GM19043 (cell line): Measurements from ENCODE around the gene CAPS2.
"Not testable (repeated sequence)": the region's sequence is repeated elsewhere in the genome, so short reads cannot be mapped to it uniquely, and the experiment has no call there.

Experiments used
- ATAC-seq: cut with Tn5 transposase; IDR thresholded peaks from one replicate; pipeline ENCODE4 v1.9.1; 2021; ENCODE audit warnings: low read depth; ENCODE audit not compliant: unreplicated experiment

CAPS2 gene

DNA sequence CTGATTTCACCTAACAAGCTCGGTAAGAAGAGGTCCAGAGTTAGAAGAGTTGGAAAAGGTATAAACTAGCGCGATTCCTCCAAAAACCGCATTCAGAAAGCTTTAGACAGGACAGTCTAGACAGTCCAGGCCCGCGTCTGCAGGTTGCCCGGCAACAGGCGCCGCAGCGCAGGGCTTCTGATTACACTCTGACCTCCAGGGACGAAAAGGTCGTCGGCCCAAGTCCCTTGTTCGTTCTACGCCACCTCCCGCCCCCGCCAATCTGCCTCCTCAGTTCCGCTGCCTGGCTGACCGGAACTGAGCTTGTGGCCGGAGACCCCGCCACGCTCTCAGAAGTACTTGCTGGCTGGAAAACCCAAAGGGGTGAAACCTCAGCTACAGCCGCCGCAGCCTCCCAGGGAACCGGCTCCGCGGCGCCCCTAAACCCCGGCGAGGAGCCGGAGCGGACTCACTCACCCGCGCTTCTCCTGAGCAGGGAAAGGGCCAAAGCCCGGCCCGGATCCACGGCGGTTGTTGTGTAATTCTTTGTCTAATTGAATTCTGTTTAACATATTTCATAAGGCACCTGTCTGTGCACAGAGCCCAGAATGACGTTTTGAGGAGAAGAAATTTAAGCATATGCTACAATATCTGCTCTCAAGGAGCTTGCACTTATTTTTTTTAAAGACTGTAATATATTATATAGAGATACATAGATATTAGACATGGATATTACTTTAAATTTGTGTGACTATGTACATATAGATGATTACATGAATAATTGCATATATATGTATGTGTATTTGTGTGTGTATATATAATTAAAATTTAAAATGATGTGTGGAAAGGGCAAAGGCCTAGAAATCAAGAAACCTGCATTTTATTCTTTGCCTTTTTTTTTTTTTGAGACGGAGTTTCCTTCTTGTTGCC, at the start of gene CAPS2:
TSS of gene CAPS2 (minus strand) at position 407 of the 909 bp plus-strand sequence. CDS start 3,826 bp downstream, outside the sequence.
- peak; percentile 74 for ATAC-seq

DNA sequence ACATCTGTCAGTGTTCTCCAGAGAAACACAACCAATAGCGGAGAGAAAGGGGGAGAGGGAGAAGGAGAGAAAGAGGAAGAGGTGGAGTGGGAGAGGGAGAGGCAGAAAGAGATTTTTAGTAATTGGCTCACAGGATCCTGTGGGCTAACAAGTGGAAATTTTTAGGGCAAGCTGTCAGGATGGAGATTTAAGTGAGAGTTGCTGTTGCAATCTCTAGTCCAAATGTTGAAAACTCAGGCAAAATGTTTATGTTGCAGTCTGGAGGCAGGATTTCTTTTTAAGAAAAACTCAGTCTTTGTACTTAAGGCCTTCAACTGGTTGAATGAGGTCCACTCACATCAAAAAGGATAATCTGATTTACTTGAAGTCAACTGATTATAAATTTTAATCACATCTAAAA, 48.2 kb upstream of the CAPS2 start:
- no peak for ATAC-seq

DNA sequence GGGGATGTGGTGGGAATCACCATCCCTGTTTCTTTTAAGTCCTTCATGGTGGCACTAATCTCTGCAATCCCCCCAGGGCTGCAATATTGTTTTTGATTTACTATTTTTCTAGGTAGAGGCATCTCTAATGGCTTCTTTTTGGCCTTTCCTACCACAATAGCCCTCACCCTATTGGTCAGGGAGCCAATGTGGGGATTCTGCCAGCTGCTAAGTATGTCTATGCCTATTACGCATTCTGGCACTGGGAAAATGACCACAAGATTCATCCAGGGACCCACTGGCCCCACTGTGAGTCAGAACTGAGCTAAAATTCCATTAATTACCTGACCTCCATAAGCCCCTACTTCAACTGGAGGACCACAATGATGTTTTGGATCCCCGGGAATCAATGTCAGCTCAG, 44.8 kb upstream of the CAPS2 start:
- ATAC-seq = no peak

DNA sequence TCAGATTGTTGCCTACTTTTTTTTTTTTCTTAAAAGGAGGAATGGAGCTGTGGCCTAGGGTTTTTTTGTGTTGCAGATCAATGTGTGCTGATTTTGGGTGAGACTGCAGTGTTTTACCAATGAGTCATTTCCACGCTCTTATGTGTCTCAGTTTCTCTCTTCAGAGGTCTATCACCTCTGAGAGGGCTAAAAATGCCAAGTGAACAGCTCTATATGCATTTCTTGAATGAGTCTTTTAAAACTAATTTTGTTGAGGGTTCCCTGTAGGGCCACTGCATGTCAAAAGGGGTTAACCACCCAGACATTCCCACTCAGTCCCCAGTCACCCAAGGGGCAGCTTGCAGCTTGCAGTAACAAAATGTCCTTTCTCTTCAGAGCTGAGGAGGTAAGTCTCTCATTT, 36.5 kb upstream of the CAPS2 start:
- ATAC-seq = peak; percentile 80

DNA sequence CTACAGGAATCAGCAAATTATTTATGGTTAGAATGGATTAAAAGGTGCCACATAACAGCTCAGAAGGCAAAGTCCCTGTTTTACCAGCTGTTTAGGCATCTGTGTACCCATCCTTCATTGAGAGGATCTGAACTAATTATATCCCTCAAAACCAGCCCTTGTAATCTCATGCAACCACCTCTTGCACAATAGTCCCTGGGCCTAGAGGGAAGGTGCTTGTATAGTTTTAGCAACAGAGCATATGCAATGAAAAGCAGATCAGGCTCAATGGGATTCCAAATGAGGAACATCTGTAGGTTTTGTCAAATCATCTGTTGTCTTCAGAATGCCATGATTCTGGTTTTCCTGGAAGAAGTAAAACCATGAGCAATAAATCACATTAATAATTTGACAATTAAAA, 34.8 kb upstream of the CAPS2 start:
- no peak for ATAC-seq

DNA sequence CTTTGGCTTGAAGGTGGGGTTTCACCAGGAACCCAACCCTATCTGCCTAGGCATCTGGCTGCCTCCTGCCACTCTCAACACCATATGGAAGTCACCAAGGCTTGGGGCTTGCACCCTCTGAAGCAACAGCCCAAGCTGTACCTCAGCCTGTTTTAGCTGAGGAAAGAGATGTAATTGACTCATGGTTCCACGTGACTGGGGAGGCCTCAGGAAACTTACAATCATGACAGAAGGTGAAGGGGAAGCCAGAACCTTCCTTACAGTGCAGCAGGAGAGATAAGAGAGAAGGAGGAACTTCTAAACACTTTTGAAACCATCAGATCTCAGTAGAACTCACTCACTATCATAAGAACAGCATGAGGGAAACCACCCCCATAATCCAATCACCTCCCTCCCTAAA, 31.3 kb upstream of the CAPS2 start:
- ATAC-seq = no peak

DNA sequence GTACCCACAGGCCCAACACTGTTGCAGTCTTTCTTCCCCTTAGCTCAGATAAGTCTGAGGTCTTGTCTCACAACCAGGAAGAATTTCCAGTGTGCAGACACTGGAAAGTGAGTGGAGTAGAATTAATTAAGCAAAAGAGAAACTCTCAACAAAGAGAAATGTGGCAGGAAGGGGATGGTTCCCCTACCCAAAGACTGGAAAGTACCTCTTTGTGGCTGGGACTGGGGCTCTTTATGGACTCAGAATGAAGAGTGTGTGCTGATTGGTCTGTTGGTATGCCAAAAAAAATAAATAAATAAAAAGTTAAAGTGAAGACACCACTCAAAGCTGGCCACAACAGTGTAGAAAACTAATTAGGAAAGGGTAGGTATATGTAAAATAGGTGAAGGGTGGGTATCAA, 30.8 kb upstream of the CAPS2 start:
- no peak for ATAC-seq

DNA sequence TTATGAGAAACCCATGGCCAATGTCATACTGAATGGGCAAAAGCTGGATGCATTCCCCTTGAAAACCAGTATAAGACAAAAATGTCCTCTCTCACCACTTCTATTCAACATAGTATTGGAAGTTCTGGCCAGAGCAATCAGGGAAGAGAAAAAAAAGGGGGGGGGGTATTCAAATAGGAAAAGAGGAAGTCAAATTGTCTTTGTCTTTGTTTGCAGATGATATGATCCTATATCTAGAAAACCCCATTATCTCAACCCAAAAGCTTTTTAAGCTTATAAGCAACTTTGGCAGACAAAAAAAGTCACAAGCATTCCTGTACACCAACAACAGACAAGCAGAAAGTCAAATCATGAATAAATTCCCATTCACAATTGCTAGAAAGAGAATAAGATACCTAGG, 23.9 kb upstream of the CAPS2 start:
- no peak for ATAC-seq

DNA sequence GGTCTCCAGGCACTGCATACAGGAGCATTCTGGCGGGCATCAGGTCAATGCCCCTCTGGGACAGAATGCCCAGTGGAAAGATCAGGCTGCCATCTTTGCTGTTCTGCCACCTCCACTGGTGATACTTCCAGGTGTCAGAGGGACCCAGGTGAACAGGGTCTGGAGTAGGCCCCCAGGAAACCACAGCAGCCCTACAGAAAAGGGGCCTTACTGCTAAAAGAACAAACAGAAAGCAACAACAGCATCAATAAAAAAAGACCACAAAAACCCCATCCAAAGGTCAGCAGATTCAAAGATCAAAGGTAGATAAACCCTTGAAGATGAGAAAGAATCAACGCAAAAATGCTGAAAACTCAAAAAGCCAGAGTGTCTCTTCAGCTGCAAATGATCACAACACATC, 20.3 kb upstream of the CAPS2 start:
- no peak for ATAC-seq

DNA sequence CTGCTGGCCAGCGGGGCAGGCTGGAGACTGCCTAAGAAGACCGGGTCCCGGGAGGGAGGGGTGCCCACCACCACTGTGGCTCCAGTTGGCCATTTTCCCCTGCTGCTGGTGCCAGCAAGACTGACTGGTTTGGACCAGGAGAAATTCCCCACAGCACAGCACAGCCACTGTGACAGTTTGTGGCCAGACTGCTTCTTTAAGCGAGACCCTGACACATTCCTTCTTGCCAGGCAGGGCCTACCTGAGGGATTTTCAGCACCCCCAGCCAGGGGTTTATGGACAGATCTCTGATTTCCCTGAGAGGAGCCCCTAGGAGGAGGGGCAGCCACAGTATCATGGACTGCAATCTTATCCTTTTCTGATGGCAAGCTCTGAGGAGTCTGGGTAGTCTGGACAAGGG, 19.8 kb upstream of the CAPS2 start:
- no peak for ATAC-seq

DNA sequence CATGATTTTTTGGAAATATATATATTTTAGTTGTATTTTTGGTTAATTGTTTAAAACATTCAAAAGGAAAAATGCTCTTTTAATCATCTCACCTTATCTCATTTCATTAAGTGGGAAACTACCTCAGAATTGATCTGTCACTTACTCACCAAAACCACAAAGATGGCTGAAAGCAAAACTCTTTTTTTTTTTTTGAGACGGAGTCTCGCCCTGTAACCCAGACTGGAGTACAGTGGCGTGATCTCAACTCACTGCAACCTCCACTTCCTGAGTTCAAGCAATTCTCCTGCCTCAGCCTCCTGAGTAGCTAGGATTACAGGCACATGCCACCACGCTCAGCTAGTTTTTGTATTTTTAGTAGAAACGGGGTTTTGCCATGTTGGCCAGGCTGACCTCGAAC, 16.1 kb upstream of the CAPS2 start:
- not testable (repeated sequence) for ATAC-seq

DNA sequence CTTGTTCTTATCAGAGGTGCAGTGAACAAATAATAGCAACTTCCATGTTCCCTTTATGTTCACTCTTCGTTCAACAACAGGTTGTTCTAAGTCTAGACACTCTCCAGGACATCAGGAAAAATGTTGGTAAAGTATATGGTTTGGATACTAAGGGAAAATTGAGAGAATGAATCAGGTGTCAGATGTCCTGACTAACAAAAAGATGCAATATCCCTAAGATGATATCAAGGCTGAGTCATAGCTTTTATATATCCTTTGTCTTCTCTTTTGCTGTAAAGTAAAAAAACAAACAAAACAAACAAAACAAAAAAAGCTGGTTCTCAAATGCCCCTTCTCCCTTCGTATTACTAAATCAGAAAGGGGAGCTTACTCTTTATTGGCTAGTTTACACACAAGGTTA, 15.4 kb upstream of the CAPS2 start:
- no peak for ATAC-seq

DNA sequence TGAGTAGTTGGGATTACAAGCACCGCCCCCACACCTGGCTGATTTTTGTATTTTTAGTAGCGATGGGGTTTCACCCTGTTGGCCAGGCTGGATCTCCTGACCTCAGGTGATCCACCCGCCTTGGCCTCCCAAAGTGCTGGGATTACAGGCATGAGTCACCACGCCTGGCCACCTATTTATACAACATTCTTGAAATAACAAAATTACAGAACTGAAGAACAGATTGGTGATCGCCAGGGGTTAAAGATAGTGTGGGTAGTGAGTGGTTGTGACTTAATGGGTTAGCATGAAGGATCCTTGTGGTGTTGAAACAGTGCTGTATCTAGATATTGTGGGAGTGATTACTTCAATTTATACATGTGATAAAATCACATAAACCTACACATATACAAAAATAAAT, 11.7 kb upstream of the CAPS2 start:
- no peak for ATAC-seq

DNA sequence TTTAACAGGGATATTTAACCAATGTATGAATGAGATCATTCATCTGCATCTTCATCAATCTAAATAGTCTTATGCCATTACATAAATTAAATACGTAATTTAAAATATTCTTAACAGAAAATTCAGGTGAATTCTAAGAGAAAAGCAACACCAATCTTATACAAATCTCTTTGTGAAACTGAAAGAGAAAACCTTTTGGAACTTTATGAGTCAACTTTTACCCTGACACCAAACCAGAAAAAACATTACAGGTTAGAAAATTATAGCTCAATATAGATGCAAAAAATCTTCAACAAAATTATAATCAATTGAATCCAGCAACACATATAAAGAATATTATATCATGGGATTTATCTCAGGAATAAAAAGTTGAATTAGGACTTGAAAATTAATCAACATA, 7.8 kb upstream of the CAPS2 start:
- peak; percentile 39 for ATAC-seq

DNA sequence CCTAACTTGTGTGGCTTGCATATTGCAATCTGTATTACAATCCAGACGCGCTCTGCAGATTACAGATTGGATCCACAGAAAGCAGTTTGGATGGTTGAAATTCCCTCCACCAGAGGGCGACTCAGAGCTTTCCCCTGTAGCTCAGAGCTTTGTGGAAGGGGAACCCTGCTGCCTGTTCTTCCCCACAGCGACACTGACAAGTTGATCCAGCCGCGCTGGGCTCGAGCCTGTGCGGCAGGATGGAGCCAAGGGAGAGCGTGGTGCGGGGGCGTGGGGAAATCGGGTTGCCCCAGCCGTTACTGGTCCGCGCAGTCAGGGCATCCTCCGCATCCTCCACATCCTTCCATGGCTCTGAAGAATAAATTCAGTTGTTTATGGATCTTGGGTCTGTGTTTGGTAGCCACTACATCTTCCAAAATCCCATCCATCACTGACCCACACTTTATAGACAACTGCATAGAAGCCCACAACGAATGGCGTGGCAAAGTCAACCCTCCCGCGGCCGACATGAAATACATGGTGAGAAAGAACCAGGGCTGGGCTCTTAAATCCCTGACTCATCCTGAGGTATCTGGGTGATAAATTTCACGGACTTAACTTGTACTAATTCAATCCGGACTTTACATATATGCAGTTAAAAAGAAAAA, 4.4 kb upstream of the CAPS2 start, which contains the start of gene GLIPR1L1:
TSS of gene GLIPR1L1 (plus strand) at position 287 of the 647 bp plus-strand sequence. CDS start at position 346, 59 bp downstream.
- peak; percentile 63 for ATAC-seq

DNA sequence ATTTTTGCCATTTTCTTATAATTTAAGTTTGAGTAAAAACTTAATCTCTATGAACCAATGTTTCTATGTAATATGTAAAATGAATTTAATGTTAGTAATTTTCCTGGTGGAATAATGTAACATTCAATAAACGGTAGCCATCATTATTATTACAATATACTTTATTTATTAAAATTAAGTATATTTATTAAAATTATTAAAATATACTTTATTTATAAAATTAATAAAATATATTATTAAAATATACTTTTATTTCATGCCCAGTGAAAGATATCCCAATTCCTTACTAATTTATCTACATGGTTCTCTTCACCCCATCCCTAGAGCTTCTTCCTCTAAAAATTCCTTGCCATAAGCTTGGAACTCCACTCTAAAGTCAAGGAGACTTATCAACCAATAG, 2.5 kb downstream of the CAPS2 start:
- ATAC-seq = no peak

DNA sequence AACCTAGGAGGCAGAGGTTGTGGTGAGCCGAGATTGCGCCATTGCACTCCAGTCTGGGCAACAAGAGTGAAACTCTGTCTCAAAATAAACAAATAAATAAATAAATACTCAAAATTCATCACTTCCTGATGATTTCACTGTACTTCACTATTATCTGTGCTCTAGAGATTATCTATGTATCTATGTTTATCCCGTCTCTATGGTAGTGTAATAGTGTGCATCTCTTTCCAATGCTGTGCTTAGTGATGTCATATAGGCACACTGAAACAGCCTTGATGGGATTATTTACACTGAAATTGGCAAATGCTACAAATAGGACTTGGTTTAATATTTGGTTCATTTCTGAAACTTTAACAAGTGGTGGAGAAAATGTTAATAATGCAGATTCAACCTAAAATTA, 6.5 kb downstream of the CAPS2 start:
- ATAC-seq = no peak

DNA sequence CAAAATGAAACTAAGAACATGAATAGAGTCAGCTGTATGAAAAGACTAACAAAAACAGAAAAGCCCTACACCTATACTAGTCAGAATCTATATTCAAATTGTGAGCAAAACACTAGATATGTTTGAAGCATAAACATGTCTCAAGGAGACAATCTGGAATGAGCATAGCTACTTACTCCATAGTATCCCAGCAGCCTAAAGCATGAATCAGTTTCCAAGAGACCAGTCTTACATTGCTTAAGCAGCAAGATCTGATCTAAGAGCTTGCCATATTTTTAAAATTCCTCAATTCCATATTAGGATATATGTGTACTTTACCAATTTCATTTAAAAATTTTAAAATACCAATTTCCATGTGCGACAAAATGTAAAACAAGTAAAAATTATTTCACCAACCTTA, 7.7 kb downstream of the CAPS2 start:
- ATAC-seq = no peak

DNA sequence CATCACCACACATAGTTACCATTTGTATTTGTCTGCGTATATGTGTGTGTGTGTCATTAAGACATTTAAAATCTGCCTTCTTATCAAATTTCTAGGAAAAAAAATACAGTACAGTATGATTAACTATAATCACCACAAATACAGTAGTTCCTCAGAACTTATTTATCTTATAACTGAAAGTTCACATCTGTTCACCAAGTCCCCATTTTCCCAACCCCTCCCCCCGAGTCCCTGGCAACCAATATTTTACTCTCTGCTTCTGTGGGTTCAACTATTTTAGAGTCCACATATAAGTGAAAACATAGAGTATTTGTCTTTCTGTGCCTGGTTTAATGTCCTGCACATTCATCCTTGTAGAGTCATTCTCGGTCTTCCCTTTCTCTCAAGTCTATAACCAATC, 12.3 kb downstream of the CAPS2 start:
- no peak for ATAC-seq

DNA sequence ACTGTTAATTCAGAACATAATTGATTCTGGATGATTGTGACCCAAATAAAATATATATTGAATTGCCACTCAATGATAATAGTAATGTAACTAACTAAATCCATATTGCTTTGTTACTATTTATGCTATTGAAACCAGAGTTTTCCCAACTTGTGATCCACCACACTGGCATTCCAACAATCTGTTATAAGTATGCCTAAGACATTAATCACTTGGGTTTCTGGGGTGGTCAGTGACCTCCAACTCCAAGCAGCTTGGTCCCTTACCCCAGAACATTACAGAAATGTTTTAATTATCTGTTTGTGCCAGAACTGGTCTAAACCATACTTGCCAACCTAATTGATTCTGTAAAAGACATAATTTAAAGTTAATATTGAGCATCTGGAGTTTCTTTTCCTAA, 14.6 kb downstream of the CAPS2 start:
- no peak for ATAC-seq

DNA sequence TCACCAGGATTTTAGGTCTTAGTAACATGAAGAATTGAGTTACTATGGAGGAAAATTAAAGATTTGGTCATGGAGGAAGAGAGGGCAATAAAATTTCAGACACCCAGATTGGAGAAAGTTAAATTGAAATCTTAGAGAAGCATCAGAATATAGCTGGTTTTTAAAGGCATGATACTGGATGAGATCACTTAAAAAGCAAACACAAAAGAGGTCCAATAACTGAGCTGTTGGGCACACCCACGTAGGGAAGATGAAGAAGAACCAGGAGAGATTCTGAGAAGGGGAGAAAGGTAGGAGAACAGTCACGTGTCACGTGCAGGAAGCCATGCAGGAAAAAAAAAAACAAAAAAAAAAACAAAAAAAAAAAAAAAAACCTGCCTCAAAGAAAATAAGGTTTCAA, 18.8 kb downstream of the CAPS2 start:
- ATAC-seq = no peak

DNA sequence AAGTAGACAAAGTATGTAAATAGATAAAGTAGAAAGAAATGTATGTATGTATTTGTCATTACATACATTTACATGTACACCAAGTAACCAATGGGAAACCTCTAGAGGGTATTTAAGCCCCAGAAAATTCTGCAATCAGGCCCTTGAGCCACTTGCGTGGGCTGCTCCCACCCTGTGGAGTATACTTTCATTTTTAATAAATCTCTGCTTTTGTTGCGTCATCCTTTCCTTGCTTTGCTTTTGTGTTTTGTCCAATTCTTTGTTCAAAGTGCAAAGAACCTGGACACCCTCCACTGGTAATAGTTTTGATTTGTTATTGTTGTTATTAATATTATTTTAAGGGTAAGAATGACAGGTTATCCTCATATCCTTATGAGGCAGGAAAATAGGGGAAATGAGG, 21.8 kb downstream of the CAPS2 start:
- no peak for ATAC-seq
